KOPT-K1 (cell line): ENCODE measurements around the gene CC2D1A.
A peak's percentile ranks its signal among the peaks of the same experiment; 100 is the strongest.

ENCODE experiments used
- H3K27ac ChIP-seq: fragments of 200-600 bp; sonication (generic); 2 replicates; pipeline ENCODE4 v1.5.1; 2016; ENCODE audit warnings: antibody characterized with exemption, mild to moderate bottlenecking, low read depth, low read length; ENCODE audit not compliant: poor library complexity, severe bottlenecking
- H3K36me3 ChIP-seq: fragments of 200-600 bp; sonication (generic); 2 replicates; pipeline ENCODE4 v1.5.1; 2017; ENCODE audit warnings: antibody characterized with exemption, mild to moderate bottlenecking, low read length, moderate library complexity; ENCODE audit not compliant: insufficient read depth
- H3K9me3 ChIP-seq: fragments of 200-600 bp; sonication (generic); 2 replicates; pipeline ENCODE4 v1.5.1; 2017; ENCODE audit warnings: antibody characterized with exemption, low read length, mild to moderate bottlenecking; ENCODE audit not compliant: insufficient read depth, poor library complexity, severe bottlenecking

CC2D1A gene

GRCh38 chr19:13872339-13872694, 33.7 kb upstream of the CC2D1A start:
- Histone ChIP-seq H3K9me3 (no peaks in the 10 kb centered on the region), H3K27ac (no peak overlapping the region), H3K36me3 (no peaks in the 10 kb centered on the region)

GRCh38 chr19:13872695-13873389, 33.2 kb upstream of the CC2D1A start:
- Histone ChIP-seq H3K9me3 (no peaks in the 10 kb centered on the region), H3K27ac (no peak overlapping the region), H3K36me3 (no peaks in the 10 kb centered on the region)

DNA sequence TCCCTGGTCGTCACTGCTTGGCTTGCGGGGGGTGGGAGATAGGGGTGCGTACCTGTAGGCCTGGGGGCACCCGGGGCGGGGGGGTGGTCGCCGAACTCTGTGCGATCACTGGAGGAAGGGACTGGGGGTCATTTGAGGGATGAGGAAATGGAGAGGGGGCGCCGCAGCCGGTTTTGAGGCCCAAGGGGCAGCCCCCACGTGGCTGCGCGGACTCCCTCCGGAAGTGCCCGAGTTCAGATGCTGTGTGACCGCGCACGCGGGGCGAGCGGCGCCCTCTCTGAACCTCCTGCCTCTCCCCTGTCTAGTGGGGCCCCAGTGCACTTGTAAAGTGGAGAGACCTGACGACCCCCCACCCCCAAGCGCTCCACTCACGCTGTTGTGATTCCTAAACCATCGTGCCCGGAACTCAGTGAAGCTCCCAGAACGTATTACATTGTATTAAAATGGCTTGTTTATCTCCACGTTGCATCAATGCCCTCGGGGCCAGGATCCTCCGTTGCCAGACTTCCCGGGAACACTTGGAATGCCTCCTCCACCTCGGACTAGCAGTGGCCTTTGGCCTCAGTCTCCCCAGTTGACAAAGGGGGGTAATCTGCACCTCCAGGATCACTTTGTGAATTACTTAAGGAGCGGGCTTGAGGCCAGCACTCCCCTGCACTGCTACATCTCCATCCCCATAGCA, 32.0 kb upstream of the CC2D1A start:
- no peaks in the 10 kb centered on the region for H3K9me3 ChIP-seq
- no peaks in the 10 kb centered on the region for H3K36me3 ChIP-seq
- H3K27ac ChIP-seq, result no peak overlapping the region

DNA sequence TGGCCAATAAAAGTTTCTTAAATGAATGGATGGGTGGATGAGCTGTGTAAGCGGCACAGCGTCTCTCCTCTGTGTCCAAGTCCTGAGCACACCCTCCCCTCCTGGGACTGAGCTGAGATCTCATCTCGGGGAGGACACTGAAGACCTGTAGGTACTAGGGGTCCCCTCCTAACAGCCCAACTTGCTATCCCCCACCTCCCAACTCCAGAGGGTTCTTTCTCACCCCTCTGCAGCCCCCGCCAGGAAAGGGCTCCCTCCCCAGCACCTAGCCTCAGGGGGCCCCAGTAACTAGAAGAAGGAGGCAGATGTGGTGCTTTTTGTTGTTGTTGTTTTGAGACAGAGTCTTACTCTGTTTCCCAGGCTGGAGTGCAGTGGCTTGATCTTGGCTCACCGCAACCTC, 30.2 kb upstream of the CC2D1A start:
- Histone ChIP-seq H3K9me3 (no peaks in the 10 kb centered on the region), H3K27ac (no peak overlapping the region), H3K36me3 (no peaks in the 10 kb centered on the region)

DNA sequence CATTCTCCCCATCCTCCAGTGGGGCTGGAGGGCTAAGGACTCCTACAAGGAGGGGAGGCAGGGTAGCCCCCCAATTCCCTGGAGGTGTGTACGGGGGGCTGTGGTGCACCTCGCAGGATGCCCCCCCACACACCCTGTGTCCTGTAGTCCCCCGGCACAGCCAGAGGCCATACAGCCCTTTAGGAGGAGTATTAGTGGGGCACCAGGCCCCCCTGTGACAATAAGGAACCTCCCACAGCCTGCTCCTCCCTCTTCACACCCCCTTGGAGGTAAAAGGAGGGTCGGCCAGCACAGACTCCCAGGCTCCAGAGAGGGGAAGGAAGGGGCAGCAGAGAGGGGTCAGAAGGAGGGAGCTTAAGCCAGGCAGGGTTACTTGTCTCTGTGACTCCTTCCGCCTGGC, 29.2 kb upstream of the CC2D1A start, which contains the start of gene NANOS3:
NANOS3 (plus strand) TSS at position 301 of the 400 bp plus-strand sequence. CDS start 115 bp downstream, outside the sequence.
- H3K36me3 ChIP-seq, result no peaks in the 10 kb centered on the region
- H3K27ac ChIP-seq, result no peak within 1 kb of the TSS
- no peaks in the 10 kb centered on the region for H3K9me3 ChIP-seq

DNA sequence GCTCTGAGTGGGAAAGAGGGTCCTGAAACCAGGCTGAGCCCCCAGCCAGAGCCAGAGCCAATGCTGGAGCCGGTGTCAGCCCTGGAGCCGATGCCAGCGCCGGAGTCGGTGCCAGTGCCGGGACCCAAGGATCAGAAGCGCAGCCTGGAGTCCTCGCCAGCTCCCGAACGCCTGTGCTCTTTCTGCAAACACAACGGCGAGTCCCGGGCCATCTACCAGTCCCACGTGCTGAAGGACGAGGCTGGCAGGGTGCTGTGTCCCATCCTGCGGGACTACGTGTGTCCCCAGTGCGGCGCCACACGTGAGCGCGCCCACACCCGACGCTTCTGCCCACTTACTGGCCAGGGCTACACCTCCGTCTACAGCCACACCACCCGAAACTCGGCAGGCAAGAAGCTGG, 28.7 kb upstream of the CC2D1A start:
- H3K36me3 ChIP-seq, result no peaks in the 10 kb centered on the region
- no peak overlapping the region for H3K27ac ChIP-seq
- H3K9me3 ChIP-seq, result no peaks in the 10 kb centered on the region

- Histone ChIP-seq H3K9me3 (no peaks in the 10 kb centered on the region), H3K27ac (peak overlapping the region; percentile 49), H3K36me3 (no peaks in the 10 kb centered on the region)
Measured at GRCh38 chr19:13880059-13881043, 25.6 kb upstream of the CC2D1A start.

DNA sequence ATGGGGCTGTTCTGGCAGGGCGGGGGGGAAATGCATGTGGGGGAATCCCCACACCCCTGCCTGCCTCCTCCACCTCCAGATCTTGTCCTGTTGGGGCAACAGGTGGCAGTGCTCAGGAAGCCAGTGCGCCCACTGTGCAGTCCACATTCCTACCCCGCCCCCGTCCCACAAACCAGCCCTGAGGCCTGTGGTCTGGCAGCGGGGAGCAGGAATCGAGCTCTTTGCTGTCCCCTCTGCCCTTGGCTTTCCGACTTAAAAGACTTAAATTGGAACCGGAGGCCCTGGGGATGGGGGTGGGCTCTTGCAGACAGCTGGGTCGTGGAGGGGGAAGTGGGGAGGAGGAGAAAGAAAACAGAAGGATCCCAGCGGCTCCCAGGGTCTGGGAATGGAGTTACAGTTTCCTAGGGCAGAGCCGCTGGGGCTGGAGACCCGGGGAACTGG, 24.7 kb upstream of the CC2D1A start:
- peak overlapping the region; percentile 49 for H3K27ac ChIP-seq

GRCh38 chr19:13881692-13882418, 24.1 kb upstream of the CC2D1A start:
- Histone ChIP-seq H3K36me3 (no peaks in the 10 kb centered on the region), H3K9me3 (no peaks in the 10 kb centered on the region), H3K27ac (peak overlapping the region; percentile 49)

More for the DNA sequence above, 24.7 kb upstream of the CC2D1A start:
- Histone ChIP-seq H3K9me3 (no peaks in the 10 kb centered on the region), H3K36me3 (no peaks in the 10 kb centered on the region)

- H3K9me3 ChIP-seq, result no peaks in the 10 kb centered on the region
- H3K36me3 ChIP-seq, result no peaks in the 10 kb centered on the region
- peak overlapping the region; percentile 49 for H3K27ac ChIP-seq
Measured at GRCh38 chr19:13882419-13882795, 23.6 kb upstream of the CC2D1A start.

DNA sequence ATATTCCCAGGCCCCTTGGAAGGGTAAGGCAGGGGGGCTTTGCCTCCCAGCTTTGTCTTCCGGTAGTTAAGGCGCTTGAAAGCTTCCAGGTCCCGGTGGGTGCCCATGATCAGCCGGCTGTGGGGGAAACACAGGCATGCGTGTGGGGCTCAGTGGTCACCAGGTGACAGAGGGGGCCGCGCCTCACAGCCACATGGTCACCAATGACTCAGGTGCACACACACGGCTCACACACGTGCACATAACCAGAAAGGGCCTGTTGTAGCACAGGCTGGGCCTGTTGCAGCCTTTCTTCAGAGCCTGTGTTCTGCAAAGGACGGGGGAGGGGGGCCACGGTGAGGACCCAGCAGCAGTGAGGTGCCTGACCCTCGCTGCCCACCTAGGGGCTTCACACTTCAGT, 23.2 kb upstream of the CC2D1A start:
- no peaks in the 10 kb centered on the region for H3K36me3 ChIP-seq
- H3K27ac ChIP-seq, result peak overlapping the region; percentile 49
- no peaks in the 10 kb centered on the region for H3K9me3 ChIP-seq

DNA sequence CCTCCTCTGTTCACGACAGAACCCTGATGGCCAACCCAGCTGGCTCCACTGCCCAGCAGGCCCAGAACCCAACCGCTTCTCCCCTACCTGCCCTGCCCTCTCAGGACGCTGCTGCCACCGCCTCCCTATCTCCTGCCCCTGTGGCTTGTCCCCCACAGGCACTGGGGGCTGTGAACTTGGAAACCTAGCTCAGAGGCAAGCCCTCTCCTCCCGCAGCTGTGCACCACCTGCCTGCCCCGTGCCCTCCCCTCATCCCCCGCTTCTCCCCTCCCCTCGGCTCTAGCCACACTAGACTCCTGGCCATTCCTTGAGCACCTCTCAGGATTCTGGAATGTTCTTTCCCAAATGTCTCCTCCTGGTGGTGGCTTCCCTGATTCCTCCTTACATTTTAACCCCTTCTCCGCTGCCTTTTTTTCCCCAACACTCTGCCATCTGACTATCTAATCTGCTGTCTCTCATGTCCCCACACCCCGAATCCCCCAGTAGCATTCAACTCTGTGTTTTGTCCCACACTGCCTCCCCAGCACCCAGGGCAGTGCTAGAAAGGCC, 22.4 kb upstream of the CC2D1A start:
- Histone ChIP-seq H3K9me3 (no peaks in the 10 kb centered on the region), H3K27ac (peak overlapping the region; percentile 49), H3K36me3 (no peaks in the 10 kb centered on the region)

GRCh38 chr19:13884726-13885591, 21.0 kb upstream of the CC2D1A start:
- Histone ChIP-seq H3K27ac (no peak overlapping the region), H3K36me3 (no peaks in the 10 kb centered on the region), H3K9me3 (no peaks in the 10 kb centered on the region)
